ENCODE measurements around the gene DMD.

The DMD gene

DNA sequence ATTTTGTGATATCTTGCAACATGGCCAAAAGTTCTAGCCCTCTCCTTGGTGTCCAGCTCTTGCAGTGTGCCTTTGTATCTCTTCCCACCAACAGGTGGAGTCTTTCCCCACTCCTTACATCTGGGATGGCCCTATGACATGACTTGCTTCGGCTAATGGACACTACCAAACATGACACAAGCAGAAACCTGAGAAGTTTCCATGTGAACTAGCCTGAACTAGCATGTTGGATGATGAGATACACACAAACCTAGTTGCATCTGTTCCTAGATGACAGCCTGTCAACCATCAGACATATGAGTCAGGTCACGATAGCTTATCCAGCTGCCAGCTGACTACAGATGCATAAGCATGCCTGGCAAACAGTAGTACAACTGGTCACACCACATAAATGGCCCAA is 1932.0 kb downstream of the DMD start:
- peak; percentile 81 for FAIRE-seq
- DNase-seq (ENCODE audit: insufficient read length, low spot score), result peak; percentile 19

GRCh38 chrX:31272472-31272775 is 1938.9 kb downstream of the DMD start:
- DNase-seq (ENCODE audit: insufficient read length, low spot score), result no peak
- no peak for FAIRE-seq

DNA sequence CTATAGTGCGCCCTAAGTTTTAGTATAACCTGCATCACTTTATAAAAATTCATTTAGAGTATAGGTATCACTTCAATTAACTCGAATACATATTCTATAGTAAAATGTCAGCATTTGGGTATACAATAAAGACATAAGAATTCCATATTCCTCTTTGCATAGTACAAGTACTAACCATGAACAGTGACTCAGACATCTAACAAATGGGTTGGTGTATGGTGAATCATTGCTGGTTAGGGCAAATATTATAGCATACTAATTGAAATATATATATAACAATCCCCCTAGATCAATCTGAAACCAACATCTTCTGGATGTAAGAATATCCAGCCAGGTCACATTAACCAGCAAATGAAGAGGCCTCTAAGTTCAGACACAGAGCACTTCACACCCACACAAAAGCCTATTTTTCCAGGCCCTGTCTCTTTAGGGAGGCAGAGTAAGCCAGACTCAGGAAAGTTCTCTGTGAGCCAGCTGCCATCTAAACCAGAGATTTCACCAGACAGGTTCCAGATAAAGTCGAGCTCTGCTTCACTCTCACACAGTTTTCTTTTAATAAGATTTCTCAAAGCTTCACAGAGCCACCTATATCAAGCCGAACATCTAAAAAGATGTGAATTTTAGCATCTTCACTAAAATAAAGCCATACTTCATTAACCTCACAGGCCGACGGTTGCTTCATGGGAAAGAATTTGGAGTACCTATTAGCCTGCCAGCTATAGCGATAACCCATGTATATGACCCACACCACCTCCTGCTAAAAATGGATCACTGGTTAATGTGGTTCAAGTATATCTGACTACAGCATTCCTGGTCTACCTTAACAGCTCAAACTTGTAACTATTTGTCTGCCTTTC is 1939.5 kb downstream of the DMD start:
- FAIRE-seq (no peak), DNase-seq (ENCODE audit: insufficient read length, low spot score) (no peak)

GRCh38 chrX:31269914-31270313 is 1941.4 kb downstream of the DMD start:
- DNase-seq (ENCODE audit: insufficient read length, low spot score) (no peak), FAIRE-seq (no peak)

DNA sequence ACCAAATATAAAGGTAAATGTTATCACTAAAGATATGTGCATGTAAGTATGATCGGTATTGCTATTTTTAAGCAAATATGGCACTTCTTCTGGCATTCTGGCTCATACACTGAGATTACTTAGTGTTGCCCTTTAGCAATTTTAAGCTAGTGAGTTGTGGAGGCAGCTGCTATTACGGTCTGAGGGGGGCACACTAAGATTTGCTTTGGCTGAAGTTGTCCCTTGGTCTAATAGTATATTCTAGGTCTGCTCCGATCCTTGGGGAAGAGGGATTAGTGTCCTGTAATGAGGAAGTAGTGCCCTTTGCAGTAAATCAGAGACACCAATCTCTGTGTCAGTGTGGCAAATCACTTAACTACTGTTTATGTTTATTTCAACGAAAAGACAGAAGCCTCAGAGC is 1943.0 kb downstream of the DMD start:
- DNase-seq (ENCODE audit: insufficient read length, low spot score), result peak; percentile 11
- FAIRE-seq, result peak; percentile 88

DNA sequence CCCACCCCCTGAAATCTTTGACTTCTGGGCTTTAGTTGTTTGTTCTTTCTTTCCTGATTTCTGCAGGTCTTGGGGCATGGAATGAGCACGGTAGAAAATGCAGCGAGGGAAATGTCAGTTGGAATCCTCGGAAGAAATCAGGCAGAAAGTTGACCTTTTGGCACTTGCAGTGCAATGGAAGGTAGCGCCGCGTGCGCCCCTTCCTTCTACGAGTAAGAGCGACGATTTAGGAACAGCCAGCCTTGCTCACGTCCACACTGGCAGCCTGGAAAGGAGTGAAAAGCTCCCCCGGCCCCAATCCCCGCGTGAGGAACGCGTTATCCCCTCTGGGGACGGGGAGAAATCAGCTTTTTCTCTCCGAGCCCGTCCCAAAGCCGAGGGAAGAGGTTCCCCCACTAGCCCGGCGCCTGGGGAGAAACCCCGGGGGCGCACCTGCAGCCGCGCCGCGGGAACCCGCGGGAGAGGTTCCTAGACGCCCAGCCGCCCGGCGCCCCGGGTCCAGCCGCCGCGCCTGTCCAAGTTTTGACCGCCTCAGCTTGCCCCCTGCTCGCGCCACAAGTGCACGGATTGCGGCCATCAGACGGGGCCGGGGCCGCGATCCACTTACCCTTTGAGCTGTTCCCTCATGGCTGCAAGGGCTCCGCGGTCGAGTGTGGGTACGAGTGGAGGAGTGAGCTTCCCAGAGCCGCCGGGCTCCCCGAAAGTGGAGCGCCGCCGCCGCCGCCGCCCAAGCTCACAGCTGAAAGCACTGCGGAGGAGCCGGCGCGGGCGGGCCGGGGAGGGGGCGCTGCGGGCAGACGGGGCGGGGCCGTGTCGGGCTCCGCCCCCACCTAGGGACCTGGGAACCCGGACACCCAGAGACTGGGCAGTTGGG is 1944.9 kb downstream of the DMD start:
- FAIRE-seq (no peak), DNase-seq (ENCODE audit: insufficient read length, low spot score) (peak; percentile 49)

DNA sequence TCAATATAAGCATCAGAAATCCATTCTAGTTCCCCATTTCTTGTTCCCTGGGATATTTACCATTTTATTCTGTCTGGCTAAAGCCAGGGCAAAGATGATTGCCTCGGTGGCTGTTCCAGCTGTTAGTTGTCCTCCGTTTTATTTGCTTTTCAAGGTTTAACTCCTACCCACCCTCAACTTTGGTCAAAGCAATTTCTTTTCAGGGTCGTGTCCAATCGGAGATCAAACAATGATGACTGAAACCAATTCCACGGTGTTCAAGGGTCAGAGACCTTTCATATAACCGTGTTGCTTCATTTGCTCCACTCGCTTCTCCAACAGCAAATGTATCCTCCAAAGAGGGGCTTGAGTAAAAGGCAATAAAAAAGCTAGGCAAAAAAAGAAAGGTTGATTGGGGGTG is 1946.0 kb downstream of the DMD start:
- no peak for FAIRE-seq
- DNase-seq (ENCODE audit: insufficient read length, low spot score), result no peak

- no peak for FAIRE-seq
- DNase-seq (ENCODE audit: insufficient read length, low spot score), result no peak
These were observed 1951.0 kb downstream of the DMD start for GRCh38 chrX:31260351-31260750.

DNA sequence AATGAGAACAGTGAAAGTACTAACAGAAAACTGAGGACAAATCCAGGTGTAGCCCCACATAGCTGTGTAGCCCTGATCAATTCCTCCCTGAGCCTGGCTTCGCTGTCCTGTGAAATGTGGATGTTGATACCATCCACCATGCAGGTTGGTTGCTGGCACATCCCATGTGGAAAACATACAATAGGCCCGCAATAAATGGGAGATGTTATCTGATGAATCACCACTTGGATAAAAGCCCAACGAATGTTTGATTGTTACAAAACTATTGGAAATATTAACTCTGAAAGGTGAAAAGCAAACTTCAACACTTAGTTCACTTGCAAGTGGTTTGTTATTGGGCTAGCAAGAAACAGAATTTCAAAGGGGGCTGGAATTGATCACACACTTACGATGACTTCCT is 1953.2 kb downstream of the DMD start:
- FAIRE-seq, result no peak
- no peak for DNase-seq (ENCODE audit: insufficient read length, low spot score)

GRCh38 chrX:31255310-31256033 is 1955.9 kb downstream of the DMD start:
- no peak for FAIRE-seq

DNA sequence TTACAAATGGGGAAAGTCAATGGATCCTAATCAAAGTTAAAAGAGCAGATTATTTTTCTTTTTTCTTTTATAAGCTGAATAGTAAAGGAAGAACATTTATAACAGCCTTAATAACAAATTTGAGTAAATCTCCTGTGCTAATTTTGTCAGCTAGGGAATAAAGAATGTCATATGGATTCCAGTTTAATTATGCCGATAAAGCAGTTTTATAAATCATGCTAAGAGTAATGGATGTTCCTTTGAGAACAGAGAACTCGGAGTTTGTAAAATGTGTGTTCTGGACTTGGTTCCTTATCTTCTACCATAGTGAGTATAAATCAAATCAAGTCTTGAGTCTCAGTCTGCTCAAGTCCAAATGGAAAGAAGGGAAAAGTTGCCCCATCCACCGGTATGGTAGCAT is 1959.2 kb downstream of the DMD start:
- DNase-seq (ENCODE audit: insufficient read length, low spot score), result no peak

More at GRCh38 chrX:31255310-31256033, 1955.9 kb downstream of the DMD start:
- no peak for DNase-seq (ENCODE audit: insufficient read length, low spot score)

DNA sequence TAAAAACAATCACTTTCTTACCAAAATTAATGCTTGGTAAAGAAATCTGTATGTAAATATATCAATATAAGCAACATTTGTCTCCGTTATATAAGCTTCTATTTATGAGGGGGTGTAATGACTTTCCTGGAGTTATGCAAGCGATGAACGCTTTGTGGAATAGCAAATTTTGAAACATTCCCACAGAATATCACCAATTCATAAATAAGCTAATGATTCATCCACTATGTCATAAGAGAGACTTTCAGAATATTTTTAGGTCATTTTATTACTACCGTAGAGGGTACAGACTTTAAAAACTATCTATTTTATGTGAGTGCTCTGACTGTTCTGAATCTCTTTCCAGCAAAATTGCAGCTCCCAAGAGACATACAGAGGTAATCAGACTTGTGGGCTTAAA is 1960.0 kb downstream of the DMD start:
- DNase-seq (ENCODE audit: insufficient read length, low spot score) (no peak), FAIRE-seq (no peak)

More for the DNA sequence above, 1959.2 kb downstream of the DMD start:
- FAIRE-seq, result no peak

DNA sequence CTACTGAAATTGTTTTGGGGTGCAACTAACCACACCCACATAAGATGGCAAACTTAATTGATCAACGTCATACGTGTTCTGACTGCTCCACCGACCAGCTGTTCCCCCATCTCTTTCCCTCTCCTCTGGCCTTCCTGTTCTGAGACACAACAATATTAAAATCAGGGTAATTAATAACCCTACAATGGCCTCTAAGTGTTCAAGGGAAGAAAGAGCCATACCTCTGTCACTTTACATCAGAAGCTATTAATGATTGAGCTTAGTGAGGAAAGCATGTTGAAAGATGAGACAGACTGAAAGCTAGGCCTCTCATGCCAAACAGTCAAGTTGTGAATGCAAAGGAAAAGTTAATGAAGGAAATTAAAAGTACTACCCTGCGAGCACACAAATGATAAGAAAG is 1965.6 kb downstream of the DMD start:
- FAIRE-seq, result no peak
- no peak for DNase-seq (ENCODE audit: insufficient read length, low spot score)

DNA sequence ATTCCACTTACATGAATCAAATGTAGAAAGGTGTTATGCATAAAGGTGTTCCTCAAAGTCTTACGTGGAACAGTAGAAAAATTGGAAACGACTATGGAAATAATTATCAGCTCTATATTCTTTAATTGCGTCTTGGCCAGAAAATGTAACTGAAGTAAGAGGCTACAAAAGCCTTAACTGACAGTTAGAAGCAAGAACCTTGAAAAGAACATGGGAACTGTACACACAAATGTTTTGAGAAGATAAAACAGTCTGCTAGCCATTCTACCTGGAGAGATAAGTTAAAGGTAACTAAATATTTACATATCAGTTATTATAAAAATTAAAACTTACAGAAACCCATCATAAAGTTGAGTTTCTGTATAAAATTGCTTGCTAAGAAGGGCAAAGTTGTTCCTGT is 1967.5 kb downstream of the DMD start:
- FAIRE-seq (no peak), DNase-seq (ENCODE audit: insufficient read length, low spot score) (no peak)

- no peak for FAIRE-seq
- no peak for DNase-seq (ENCODE audit: insufficient read length, low spot score)
These were observed 1970.4 kb downstream of the DMD start for GRCh38 chrX:31240982-31241381.

DNA sequence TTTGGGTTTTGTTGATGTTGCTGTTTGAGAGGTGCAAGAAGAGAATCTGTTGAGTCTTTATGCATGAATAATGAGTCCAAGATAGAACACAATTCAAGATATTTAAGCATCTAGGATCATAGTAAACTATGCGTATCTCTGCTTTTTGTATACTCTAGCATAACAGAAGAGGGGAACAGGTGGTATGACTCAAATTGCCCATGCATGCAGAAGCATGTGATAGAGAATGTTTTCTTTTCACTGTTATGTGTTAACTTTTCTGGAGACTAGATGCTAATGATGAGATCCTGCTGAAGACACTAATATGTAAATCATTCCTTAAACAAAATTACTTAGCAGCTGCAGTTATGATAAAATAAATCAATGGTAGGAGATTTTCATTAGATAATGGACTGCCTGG is 1974.2 kb downstream of the DMD start:
- FAIRE-seq (no peak), DNase-seq (ENCODE audit: insufficient read length, low spot score) (no peak)

DNA sequence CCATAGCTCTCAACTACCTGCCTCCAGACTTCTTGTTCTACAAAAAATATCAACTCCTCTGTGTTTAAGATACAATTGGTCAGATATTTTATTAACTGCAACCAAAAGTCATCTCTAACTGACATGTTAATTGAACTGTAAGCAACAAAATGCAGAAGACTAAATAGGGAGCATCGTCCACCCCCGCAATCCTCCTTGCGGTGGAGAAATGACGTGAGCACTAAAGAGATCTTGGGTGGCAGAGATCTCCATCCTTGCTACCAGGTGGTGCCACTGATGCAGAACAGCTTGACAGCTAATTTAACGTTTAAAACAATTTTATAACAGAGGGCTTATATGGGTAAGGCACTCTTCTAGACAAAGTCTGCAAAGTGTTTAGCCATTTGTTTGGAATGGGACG is 1975.1 kb downstream of the DMD start:
- DNase-seq (ENCODE audit: insufficient read length, low spot score), result no peak
- no peak for FAIRE-seq

DNA sequence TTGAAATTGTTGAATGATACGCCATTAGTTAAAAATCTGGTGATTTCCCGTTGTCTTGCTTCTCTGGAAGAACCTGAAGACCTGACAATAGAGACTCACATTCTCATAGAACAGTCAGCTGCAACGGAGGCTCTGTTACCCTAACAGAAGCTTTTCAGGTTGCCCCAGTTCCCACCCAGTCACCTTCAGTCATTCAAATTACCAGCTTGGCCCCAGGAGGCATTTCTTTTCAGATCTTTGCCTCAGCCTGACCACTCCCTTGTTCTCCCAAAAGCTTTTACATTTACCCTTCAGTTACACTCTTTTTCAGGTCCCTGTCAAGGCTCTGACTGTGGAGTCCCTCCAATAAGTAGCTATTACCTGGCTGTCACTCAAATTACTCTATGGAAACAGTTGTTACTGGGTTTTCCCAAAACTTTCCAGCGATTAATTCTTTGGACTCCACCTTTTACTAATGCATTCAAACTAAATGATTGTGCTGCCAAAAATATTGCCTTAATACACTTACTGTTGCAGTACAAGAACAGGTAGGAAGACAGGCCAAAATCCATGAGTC is 1977.3 kb downstream of the DMD start:
- FAIRE-seq, result no peak

GRCh38 chrX:31232506-31232905 is 1978.8 kb downstream of the DMD start:
- DNase-seq (ENCODE audit: insufficient read length, low spot score) (no peak), FAIRE-seq (no peak)

More for the DNA sequence above, 1977.3 kb downstream of the DMD start:
- no peak for DNase-seq (ENCODE audit: insufficient read length, low spot score)

- FAIRE-seq (no peak), DNase-seq (ENCODE audit: insufficient read length, low spot score) (no peak)
These were observed 1982.4 kb downstream of the DMD start for GRCh38 chrX:31228909-31229308.

DNA sequence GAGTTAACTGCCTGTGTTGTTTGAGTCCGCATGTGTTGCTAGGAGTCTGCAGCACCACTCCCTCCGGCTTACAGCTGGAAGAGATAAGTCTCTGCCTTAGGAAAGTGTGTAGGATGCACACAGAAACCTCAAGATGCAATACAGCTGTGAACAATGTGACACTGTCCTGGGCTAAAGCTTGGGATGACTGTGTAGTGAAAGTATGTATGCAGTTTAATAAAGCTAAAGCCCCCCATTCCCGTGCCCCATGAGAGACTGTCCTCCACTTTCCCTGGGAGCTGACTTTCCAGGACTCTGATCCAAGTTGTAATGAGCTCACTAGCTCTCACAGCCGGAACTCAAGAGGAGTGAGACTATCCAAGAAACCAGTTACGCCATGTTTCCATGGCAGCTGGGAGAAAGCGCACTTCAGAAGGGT is 1982.9 kb downstream of the DMD start:
- FAIRE-seq (no peak), DNase-seq (ENCODE audit: insufficient read length, low spot score) (no peak)

Measured in HTR-8/SVneo (cell line).